GM18519 (cell line): Measurements from ENCODE around the gene TMEM128.
"Not testable (repeated sequence)": the region's sequence is repeated elsewhere in the genome, so short reads cannot be mapped to it uniquely, and the experiment has no call there.

Source experiments
- ATAC-seq: cut with Tn5 transposase; IDR thresholded peaks from one replicate; pipeline ENCODE4 v1.9.1; 2021; ENCODE audit warnings: mild to moderate bottlenecking, moderate library complexity; ENCODE audit not compliant: unreplicated experiment, low FRiP score

Gene TMEM128

DNA sequence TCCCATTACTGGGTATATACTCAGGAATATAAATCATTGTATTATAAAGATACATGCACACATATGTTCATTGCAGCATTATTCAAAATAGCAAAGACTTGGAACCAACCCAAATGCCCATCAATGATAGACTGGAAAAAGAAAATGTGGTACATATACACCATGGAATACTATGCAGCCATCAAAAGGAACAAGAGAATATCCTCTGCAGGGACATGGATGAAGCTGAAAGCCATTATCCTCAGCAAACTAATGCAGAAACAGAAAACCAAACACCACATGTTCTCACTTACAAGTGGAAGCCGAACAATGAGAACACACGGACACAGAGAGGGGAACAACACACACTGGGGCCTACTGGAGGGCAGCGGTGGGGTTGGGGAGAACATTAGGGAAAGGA, 9.7 kb upstream of the TMEM128 start:
- ATAC-seq: not testable (repeated sequence)

GRCh38 chr4:4256799-4257198, 8.8 kb upstream of the TMEM128 start:
- ATAC-seq: no peak

- ATAC-seq: no peak
These were observed 6.6 kb upstream of the TMEM128 start for GRCh38 chr4:4254666-4255065.

- no peak for ATAC-seq
These were observed 6.2 kb upstream of the TMEM128 start for GRCh38 chr4:4254199-4254598.

- ATAC-seq: no peak
These were observed 1.8 kb upstream of the TMEM128 start for GRCh38 chr4:4249866-4250265.

- ATAC-seq: not testable (repeated sequence)
These were observed 1.3 kb upstream of the TMEM128 start for GRCh38 chr4:4249342-4249741.

DNA sequence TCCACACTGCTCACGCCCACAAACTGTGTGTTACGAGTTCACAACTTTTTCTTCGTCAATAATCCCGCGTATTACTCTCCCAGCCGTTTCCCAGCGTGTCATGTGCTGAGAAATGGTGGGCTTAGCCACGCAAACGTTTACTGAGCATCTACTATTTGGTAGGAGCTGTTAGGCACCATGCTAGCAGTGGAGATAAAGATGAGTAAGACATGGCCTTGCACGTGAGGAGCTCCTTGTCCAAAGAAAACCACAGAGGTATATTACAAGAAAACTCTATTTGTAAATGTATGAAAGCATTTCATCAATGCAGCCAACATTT, 821 bp upstream of the TMEM128 start:
- no peak for ATAC-seq

DNA sequence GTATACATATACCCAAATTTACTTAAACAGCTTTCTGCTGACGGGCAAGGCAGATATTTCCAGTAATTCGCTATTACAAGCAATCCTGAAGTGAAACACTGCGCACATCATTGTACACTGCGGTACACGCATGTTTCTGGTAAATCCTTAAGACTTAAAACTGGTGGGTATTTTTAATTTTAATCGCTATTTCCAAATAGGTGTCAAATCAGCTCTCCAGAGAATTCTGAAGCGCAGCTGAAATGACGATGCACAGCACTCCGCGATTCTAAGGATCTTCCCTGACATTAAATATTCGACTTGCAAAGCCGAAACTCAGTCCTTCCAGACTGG, 361 bp downstream of the TMEM128 start:
- ATAC-seq: peak; percentile 28

GRCh38 chr4:4245172-4245571, 2.9 kb downstream of the TMEM128 start:
- ATAC-seq: no peak

DNA sequence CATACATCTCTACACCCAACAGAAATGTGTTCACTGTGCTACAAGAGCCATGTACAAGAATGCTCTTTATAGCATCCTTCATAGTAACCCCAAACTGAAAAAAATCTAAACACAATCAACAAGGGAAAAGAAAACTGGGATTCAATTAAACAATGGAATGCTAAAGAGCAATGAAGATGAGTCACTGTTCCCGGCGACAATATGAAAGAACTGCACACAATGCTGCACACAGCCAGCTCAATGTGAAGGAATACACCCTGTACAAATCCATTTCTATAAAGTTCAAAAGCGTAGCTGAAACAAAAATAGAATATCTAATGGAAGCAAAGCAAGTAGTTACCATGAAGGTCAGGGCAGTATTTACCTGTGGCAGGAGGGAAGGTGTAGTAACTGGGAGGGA, 8.5 kb downstream of the TMEM128 start:
- not testable (repeated sequence) for ATAC-seq

- ATAC-seq: no peak
These were observed 14.4 kb downstream of the TMEM128 start for GRCh38 chr4:4233610-4234009.

DNA sequence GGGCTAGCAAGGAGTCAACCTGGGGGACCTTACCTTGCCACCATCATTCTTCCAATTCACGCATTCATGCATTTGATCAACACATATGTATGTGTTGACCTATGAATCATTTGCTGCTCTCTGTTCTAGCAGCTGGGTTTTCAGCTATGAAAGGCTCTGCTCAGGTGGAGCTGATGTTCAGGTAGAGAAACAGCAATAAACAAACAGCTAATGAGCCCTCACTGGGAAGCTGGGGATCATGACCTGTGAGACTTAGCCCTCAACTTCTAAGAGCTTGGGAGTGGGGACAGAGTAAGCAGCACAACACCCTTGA, 19.7 kb downstream of the TMEM128 start:
- ATAC-seq: no peak

GRCh38 chr4:4227510-4228355, 20.3 kb downstream of the TMEM128 start:
- ATAC-seq: no peak

GRCh38 chr4:4226606-4227438, 21.2 kb downstream of the TMEM128 start, which contains the start of gene OTOP1:
Gene OTOP1 (minus strand): TSS chr4:4226929. CDS start chr4:4226864, 65 bp downstream.
- ATAC-seq: no peak

DNA sequence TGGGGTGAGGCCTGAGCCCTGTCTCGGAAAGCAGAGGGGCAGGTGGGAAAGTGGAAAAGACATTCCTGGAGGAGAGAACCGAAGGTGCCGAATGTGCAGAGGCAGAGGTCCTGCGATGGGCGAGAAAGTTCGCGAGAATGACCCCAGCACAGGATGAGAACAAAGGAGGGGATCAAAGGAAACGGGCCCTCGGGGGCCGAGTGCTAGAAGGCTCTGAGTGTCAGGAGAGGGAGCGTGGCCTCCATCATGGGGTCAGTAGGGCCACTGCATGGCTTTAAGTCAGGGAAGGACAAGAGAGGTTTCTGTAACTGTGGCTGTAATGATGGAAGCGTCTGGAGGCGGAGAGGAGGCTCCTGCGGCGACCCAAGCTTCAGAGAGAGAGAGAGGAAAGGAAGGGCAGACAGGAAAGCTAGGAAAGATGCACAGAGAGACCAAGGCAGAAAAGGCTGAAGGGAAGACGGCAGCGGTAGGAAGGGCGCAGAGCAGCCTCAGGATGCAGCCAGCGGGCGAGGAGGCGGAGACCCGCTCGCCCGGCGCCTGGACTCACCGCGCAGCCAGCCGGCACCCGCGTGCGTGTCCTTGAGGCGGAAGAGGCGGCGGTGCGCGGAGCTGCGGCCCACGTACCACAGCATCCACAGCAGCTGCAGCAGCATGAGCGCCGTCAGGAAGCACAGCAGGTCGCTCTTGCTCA, 22.0 kb downstream of the TMEM128 start:
- no peak for ATAC-seq

GRCh38 chr4:4217113-4217512, 30.9 kb downstream of the TMEM128 start:
- no peak for ATAC-seq

DNA sequence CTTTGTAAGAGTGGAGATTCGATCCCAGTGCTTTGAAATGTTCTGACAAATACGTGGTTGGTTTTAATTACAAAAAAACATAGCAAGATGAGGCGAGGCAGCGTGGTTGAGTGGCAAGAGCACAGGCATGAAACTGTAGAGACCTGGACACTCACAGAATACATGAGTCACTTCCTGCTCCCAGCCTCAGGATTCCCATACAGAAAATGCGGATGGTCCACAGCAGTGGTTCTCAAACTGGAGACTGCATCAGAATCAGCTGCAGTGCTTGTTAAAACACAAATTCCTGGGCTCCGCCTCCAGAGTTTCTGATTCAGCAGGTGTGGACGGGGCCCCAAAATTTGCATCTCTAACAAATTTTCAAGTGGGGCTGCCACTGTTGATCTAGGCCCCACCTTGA, 31.4 kb downstream of the TMEM128 start:
- no peak for ATAC-seq

DNA sequence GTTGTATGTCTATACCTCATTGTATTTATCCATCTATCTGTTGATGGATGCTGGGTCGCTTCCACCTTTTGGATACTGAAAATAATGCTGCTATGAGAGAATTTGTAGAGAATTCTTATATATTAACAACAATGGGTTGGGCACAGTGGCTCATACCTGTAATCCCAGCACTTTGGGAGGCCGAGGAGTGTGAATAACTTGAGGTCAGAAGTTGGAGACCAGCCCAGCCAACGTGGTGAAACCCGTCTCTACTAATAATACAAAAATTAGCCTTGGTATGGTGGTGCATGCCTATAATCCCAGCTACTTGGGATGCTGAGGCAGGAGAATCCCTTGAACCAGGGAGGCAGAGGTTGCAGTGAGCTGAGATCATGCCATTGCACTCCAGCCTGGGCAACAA, 34.3 kb downstream of the TMEM128 start:
- not testable (repeated sequence) for ATAC-seq

- ATAC-seq: no peak
These were observed 41.8 kb downstream of the TMEM128 start for GRCh38 chr4:4206204-4206603.

DNA sequence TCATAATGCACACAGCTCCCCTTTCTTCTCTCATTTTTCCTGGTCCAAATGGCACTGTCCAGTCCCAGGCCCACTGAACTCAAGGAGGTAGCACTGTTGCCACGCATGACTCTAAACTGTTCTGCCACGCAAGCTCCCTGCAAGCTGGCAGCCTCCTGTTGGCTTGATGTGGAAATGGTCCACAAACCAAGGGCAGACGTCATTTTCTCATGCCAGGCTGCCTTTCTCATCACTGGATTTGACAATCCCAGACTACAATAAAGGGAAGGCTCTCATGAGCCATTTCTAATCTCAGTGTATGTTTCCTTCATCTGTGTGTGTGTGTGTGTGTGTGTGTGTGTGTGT, 43.6 kb downstream of the TMEM128 start:
- ATAC-seq: no peak

GRCh38 chr4:4203688-4204400, 44.2 kb downstream of the TMEM128 start:
- no peak for ATAC-seq
